OCI-LY7 (cell line): ENCODE results near the gene PARP2.

ENCODE experiments used
- CTCF ChIP-seq: fragments of 200-600 bp; sonication (generic); conservative IDR thresholded peaks from 2 replicates; pipeline ENCODE4 v1.5.1; 2014; ENCODE audit warnings: mild to moderate bottlenecking, antibody characterized with exemption, low read length, moderate library complexity, mixed read lengths
- EZH2phosphoT487 ChIP-seq: fragments of 200-600 bp; sonication (generic); IDR thresholded peaks from 2 replicates; pipeline ENCODE4 v1.6.1; 2018; ENCODE audit warnings: low read depth, borderline replicate concordance, mild to moderate bottlenecking, mixed run types, antibody characterized with exemption, low read length, moderate library complexity, mixed read lengths

DNA sequence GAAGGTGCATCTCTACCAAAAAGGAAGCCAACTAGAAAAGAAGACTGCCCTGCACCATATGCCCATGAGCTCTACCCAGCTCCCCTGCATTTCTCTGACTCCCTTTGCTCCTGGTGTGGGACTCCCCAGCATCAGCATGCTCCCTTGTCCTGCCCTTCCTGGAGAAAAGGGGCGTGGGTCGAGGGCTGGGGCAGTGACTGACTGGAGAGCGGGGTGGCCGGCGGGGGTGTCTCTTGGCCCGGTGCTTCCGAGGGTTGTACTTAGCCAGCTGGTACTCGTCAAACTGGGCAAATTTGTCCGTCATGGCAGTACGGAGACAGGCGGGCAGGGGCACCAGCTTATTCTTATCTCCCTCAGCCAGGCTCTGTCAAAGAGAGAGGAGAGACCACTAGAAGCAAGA, 60.1 kb downstream of the PARP2 start:
- TF ChIP-seq CTCF, result no peak
- no peak for TF ChIP-seq EZH2phosphoT487
